Left ventricle myocardium inferior (tissue), 1 donor: ENCODE measurements around the gene RNLS. TPM values are rescaled to one million over a fixed set of nuclear protein-coding genes. Genes with fewer than 3 reads are reported as not detected.

ENCODE experiments used
- DNase-seq: peaks from one replicate; pipeline ENCODE4 v3.0.0-alpha.2; 2020
- H3K27ac ChIP-seq: fragments of 200-600 bp; replicated peaks from 2 replicates; pipeline ENCODE4 v1.8.0; 2021
- H3K27me3 ChIP-seq: fragments of 200-600 bp; 2 replicates; pipeline ENCODE4 v1.8.0; 2021; ENCODE audit warnings: low read depth
- H3K36me3 ChIP-seq: fragments of 200-600 bp; 2 replicates; pipeline ENCODE4 v1.8.0; 2021
- H3K4me1 ChIP-seq: fragments of 200-600 bp; 2 replicates; pipeline ENCODE4 v1.8.0; 2021
- H3K4me3 ChIP-seq: fragments of 200-600 bp; 2 replicates; pipeline ENCODE4 v1.8.0; 2021; ENCODE audit warnings: mild to moderate bottlenecking, moderate library complexity
- H3K9me3 ChIP-seq: fragments of 200-600 bp; replicated peaks from 2 replicates; pipeline ENCODE4 v1.8.0; 2021
- intact Hi-C: fragments of 100-400 bp; cut with micrococcal nuclease; formaldehyde crosslinking; loops from one replicate; pipeline ENCODE4 v1.11.0; 2022
- total RNA-seq: library from RNA; stranded (reverse); fragmentation: NEBNext Ultra II Directional; extraction: Animal tissue kit (Norgen Biotek cat#: 25700); gene quantifications from one replicate; pipeline ENCODE4 v1.2.1, GENCODE V29; 2021
- TF ChIP-seq, protein P1 (sequence below): fragments of 200-600 bp; IDR thresholded peaks from 2 replicates; pipeline ENCODE4 v1.8.0; 2021; ENCODE audit warnings: antibody characterized with exemption, mild to moderate bottlenecking, borderline replicate concordance
- donor health status: DM: no; HTN: yes; CAD: no; lungs with severe emphysema.

RNLS gene
- total RNA-seq, 1 donor from 2014 or later, result 14.3 TPM

DNA sequence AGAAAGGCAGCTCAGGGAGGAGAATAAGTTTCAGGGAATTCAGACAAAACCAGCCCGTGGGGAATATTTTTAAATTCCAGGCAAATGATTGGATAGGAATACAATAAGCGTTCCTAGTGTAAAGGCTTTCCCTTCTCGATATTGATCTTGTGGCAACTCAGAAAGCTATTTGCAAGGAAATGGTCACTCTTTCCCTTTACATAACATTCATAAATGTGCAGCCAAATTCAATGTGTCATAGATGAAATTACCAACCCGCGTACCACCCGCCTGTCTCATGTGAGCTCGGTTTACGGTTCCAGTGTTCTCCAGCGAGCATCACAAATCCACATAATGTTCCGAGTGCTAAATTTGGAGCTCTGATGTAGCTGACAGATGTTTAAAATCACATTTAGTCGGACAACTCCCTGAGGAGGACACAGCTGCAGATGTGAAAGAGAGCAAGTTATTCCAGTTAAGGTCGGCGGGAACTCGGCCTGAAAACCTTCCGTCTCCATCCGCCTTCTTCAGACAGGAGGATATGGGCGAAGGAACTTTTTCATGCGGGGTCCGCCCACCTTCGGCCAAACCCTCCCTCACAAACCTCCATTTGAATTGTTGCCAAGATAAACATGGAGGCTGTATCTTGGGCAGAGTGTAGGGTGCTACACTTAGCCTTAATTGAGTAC is 327.0 kb downstream of the RNLS start:
- Histone ChIP-seq H3K36me3 (no peaks in the 10 kb centered on the region), H3K9me3 (no peaks in the 10 kb centered on the region), H3K27me3 (no peaks in the 10 kb centered on the region), H3K4me3 (peak overlapping the region; percentile 32), H3K4me1 (peaks cover 26% of the 10 kb centered on the region), H3K27ac (peak overlapping the region; percentile 88)
- TF ChIP-seq, protein P1, sequence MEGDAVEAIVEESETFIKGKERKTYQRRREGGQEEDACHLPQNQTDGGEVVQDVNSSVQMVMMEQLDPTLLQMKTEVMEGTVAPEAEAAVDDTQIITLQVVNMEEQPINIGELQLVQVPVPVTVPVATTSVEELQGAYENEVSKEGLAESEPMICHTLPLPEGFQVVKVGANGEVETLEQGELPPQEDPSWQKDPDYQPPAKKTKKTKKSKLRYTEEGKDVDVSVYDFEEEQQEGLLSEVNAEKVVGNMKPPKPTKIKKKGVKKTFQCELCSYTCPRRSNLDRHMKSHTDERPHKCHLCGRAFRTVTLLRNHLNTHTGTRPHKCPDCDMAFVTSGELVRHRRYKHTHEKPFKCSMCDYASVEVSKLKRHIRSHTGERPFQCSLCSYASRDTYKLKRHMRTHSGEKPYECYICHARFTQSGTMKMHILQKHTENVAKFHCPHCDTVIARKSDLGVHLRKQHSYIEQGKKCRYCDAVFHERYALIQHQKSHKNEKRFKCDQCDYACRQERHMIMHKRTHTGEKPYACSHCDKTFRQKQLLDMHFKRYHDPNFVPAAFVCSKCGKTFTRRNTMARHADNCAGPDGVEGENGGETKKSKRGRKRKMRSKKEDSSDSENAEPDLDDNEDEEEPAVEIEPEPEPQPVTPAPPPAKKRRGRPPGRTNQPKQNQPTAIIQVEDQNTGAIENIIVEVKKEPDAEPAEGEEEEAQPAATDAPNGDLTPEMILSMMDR, result no peak
- intact Hi-C loops, result loop anchor here (10.0 kb wide), 2 partner anchors 129 to 391 kb away; partner anchors contain the start of genes KLLN and PTEN
- DNase-seq, result peak; percentile 73

GRCh38 chr10:88254091-88254490 is 329.0 kb downstream of the RNLS start:
- Histone ChIP-seq H3K27me3 (no peaks in the 10 kb centered on the region), H3K9me3 (no peaks in the 10 kb centered on the region), H3K36me3 (no peaks in the 10 kb centered on the region), H3K4me1 (peaks cover 26% of the 10 kb centered on the region), H3K27ac (peak overlapping the region; percentile 88), H3K4me3 (no peak overlapping the region)
- no peak for DNase-seq
- intact Hi-C loops, result loop anchor here (10.0 kb wide), 2 partner anchors 131 to 389 kb away; partner anchors contain the start of genes KLLN and PTEN
- TF ChIP-seq, protein P1, result no peak

DNA sequence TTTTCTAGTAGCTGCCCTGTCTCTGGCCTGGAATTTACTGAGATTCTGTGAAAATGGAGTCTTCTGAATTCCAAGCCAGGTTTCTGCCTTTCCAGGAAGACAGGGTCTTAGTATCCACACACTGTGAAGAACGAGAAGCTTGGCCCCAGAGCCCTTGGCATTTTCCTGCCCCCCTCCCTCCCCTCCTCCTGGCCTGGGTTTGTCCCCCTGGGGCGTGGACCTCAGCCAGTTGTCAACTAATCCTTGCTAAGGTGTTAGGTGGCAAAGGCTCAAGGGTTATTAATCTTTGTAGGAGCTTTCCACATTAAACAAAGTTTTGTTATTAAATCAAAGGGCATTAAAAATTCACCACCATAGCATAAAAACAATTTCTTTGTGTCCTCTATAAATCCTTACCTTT is 329.5 kb downstream of the RNLS start:
- Histone ChIP-seq H3K36me3 (no peaks in the 10 kb centered on the region), H3K9me3 (no peaks in the 10 kb centered on the region), H3K27ac (peak overlapping the region; percentile 88), H3K4me3 (no peak overlapping the region), H3K4me1 (peaks cover 26% of the 10 kb centered on the region), H3K27me3 (no peaks in the 10 kb centered on the region)
- DNase-seq, result no peak
- intact Hi-C loops, result loop anchor here (10.0 kb wide), 2 partner anchors 131 to 389 kb away; partner anchors contain the start of genes KLLN and PTEN
- TF ChIP-seq, protein P1, result no peak

GRCh38 chr10:88253128-88253527 is 330.0 kb downstream of the RNLS start:
- TF ChIP-seq, protein P1, result no peak
- intact Hi-C loops, result loop anchor here (10.0 kb wide), 2 partner anchors 132 to 388 kb away; partner anchors contain the start of genes KLLN and PTEN
- H3K27ac ChIP-seq, result peak overlapping the region; percentile 88
- peaks cover 23% of the 10 kb centered on the region for H3K4me1 ChIP-seq
- no peaks in the 10 kb centered on the region for H3K27me3 ChIP-seq
- no peak overlapping the region for H3K4me3 ChIP-seq
- no peaks in the 10 kb centered on the region for H3K36me3 ChIP-seq
- DNase-seq, result no peak
- no peaks in the 10 kb centered on the region for H3K9me3 ChIP-seq

- TF ChIP-seq, protein P1, result no peak
- H3K27me3 ChIP-seq, result no peaks in the 10 kb centered on the region
- no peak for DNase-seq
- no peak overlapping the region for H3K27ac ChIP-seq
- peaks cover 40% of the 10 kb centered on the region for H3K4me1 ChIP-seq
- H3K4me3 ChIP-seq, result no peak overlapping the region
- intact Hi-C loops, result no loop called here
- no peaks in the 10 kb centered on the region for H3K9me3 ChIP-seq
- H3K36me3 ChIP-seq, result no peaks in the 10 kb centered on the region
These were observed 333.7 kb downstream of the RNLS start for GRCh38 chr10:88249450-88249849.
